LNCAP (cell line): ENCODE results near the gene RPAP2.

Experiments used
- CTCF ChIP-seq: fragments of 450-650 bp; IDR thresholded peaks from 2 replicates; pipeline ENCODE4 v1.5.1; 2017; ENCODE audit warnings: mild to moderate bottlenecking

RPAP2 gene

GRCh38 chr1:92291372-92291999, 7.4 kb upstream of the RPAP2 start:
- peak; percentile 87 for TF ChIP-seq CTCF

- TF ChIP-seq CTCF, result 0 out of 2 replicates have a peak, but pooled peaks have one; percentile 33
These were observed 666 bp upstream of the RPAP2 start for GRCh38 chr1:92298213-92298572.

GRCh38 chr1:92299477-92300150, 755 bp downstream of the RPAP2 start:
- TF ChIP-seq CTCF, result no peak

GRCh38 chr1:92301021-92301420, 2.2 kb downstream of the RPAP2 start:
- TF ChIP-seq CTCF, result no peak

GRCh38 chr1:92306020-92306419, 7.2 kb downstream of the RPAP2 start:
- TF ChIP-seq CTCF, result no peak

- no peak for TF ChIP-seq CTCF
These were observed 9.1 kb downstream of the RPAP2 start for GRCh38 chr1:92307980-92308379.

- peak; percentile 74 for TF ChIP-seq CTCF
These were observed 11.3 kb downstream of the RPAP2 start for GRCh38 chr1:92310185-92310597.
